ENCODE data around the gene DIDO1. TPM values are rescaled to one million over a fixed set of nuclear protein-coding genes. Genes with fewer than 3 reads are reported as not detected.

Gene DIDO1
- total and polyA plus RNA-seq, 9 of the 15 experiments (the other 6 are each of a cell fraction or from before 2014, with no cell fraction given): 4.4 to 46.8 (median 31.2) TPM

DNA sequence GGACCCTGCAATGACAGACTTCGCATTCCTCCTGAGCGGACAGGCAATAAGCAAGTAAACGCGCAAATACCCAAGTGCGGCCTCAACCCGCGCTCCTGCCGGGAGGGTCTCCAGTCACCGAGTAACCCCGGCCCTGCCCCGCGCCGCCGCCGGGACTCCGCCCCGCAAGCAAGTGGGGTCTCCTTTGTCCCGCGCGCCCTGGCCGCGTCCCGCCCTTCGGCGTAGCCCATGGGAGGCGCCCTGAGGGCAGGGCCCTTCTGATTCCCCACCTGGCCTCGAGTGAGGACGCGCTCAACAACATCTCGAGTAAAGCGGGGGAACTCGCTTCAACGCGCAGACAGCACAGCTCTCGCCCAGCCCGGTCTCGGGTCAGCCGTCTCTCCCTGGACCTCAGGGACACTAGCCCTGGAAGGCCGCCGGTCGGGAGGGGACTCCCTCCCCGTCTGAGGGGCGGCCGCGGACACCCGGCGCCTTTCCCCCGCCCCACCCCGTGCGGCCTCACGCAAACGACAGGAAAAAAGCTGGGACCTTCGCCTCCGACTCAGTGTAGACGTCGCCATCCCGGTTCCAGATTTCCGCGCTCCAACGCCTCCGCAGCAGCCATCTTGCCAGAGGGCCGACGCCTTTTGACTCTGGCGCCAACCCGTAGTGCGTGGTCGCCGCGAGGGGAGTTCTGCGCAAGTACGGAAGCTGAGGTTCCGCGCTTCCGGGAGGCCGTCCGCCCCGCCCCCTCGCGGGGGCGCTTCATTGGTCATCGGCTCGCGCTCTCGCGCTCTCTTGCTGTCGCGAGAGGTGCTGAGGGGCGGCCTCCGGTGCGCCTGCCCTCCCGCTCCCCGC, 11.2 kb upstream of the DIDO1 start (continued):
- TF ChIP-seq, protein P1, sequence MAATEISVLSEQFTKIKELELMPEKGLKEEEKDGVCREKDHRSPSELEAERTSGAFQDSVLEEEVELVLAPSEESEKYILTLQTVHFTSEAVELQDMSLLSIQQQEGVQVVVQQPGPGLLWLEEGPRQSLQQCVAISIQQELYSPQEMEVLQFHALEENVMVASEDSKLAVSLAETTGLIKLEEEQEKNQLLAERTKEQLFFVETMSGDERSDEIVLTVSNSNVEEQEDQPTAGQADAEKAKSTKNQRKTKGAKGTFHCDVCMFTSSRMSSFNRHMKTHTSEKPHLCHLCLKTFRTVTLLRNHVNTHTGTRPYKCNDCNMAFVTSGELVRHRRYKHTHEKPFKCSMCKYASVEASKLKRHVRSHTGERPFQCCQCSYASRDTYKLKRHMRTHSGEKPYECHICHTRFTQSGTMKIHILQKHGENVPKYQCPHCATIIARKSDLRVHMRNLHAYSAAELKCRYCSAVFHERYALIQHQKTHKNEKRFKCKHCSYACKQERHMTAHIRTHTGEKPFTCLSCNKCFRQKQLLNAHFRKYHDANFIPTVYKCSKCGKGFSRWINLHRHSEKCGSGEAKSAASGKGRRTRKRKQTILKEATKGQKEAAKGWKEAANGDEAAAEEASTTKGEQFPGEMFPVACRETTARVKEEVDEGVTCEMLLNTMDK (IDR thresholded peaks at IDR 0.05; ENCODE audit: borderline replicate concordance, insufficient read depth, low read depth, low read length, poor library complexity, severe bottlenecking): no peak
- TF ChIP-seq, protein P2, sequence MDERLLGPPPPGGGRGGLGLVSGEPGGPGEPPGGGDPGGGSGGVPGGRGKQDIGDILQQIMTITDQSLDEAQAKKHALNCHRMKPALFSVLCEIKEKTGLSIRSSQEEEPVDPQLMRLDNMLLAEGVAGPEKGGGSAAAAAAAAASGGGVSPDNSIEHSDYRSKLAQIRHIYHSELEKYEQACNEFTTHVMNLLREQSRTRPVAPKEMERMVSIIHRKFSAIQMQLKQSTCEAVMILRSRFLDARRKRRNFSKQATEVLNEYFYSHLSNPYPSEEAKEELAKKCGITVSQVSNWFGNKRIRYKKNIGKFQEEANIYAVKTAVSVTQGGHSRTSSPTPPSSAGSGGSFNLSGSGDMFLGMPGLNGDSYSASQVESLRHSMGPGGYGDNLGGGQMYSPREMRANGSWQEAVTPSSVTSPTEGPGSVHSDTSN (CRISPR knock-in tag; IDR thresholded peaks at IDR 0.05; ENCODE audit: low read depth): no peak
- TF ChIP-seq, protein P2 (tag; conservative IDR thresholded peaks at IDR 0.05; ENCODE audit: low read depth): no peak
- TF ChIP-seq SMARCB1 (IDR thresholded peaks at IDR 0.05; ENCODE audit: insufficient read length, low read depth) (no peak), ZNF175 (CRISPR knock-in tag; IDR thresholded peaks at IDR 0.05; ENCODE audit: low read depth) (no peak), RBM39 (optimal IDR thresholded peaks at IDR 0.05; ENCODE audit: low read depth, low read length) (no peak), TAF15 (IDR thresholded peaks at IDR 0.05; ENCODE audit: low read depth, low read length) (no peak), PRMT5 (CRISPR knock-in tag; IDR thresholded peaks at IDR 0.05) (no peak), HNRNPLL (IDR thresholded peaks at IDR 0.05; ENCODE audit: low read depth, low read length, poor library complexity, severe bottlenecking) (peak; percentile 48), NONO (IDR thresholded peaks at IDR 0.05; ENCODE audit: low read depth in 2 of 2, low read length in 1 of 2) (no peak), FOXK2 (conservative IDR thresholded peaks at IDR 0.05 in 1 of 2, IDR thresholded peaks at IDR 0.05 in 1 of 2; ENCODE audit: low read depth in 2 of 2) (0 out of 4 replicates have a peak, but pooled peaks have one; percentile 8 to 43), HDAC8 (tag; IDR thresholded peaks at IDR 0.05) (no peak), ERF (CRISPR knock-in tag; IDR thresholded peaks at IDR 0.05) (peak; percentile 36; the same call in 1 of the 2 replicates), ATF1 (CRISPR knock-in tag; IDR thresholded peaks at IDR 0.05) (no peak; the same call in 1 of the 2 replicates), ATF1 (tag; IDR thresholded peaks at IDR 0.05) (peak; percentile 83), TGIF2 (CRISPR knock-in tag; IDR thresholded peaks at IDR 0.05) (no peak), GABPB2 (CRISPR knock-in tag; conservative IDR thresholded peaks at IDR 0.05) (no peak), NFIC (IDR thresholded peaks at IDR 0.05) (no peak), OTX1 (CRISPR knock-in tag; IDR thresholded peaks at IDR 0.05) (no peak)
- TF ChIP-seq, protein P3, sequence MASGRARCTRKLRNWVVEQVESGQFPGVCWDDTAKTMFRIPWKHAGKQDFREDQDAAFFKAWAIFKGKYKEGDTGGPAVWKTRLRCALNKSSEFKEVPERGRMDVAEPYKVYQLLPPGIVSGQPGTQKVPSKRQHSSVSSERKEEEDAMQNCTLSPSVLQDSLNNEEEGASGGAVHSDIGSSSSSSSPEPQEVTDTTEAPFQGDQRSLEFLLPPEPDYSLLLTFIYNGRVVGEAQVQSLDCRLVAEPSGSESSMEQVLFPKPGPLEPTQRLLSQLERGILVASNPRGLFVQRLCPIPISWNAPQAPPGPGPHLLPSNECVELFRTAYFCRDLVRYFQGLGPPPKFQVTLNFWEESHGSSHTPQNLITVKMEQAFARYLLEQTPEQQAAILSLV (tag; IDR thresholded peaks at IDR 0.05): no peak
- TF ChIP-seq, protein P4, sequence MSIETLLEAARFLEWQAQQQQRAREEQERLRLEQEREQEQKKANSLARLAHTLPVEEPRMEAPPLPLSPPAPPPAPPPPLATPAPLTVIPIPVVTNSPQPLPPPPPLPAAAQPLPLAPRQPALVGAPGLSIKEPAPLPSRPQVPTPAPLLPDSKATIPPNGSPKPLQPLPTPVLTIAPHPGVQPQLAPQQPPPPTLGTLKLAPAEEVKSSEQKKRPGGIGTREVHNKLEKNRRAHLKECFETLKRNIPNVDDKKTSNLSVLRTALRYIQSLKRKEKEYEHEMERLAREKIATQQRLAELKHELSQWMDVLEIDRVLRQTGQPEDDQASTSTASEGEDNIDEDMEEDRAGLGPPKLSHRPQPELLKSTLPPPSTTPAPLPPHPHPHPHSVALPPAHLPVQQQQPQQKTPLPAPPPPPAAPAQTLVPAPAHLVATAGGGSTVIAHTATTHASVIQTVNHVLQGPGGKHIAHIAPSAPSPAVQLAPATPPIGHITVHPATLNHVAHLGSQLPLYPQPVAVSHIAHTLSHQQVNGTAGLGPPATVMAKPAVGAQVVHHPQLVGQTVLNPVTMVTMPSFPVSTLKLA (conservative IDR thresholded peaks at IDR 0.05): peak; percentile 68 to 86

Measured in K562 (cell line).